ENCODE results near the gene RALGAPA2. TPM values are rescaled to one million over a fixed set of nuclear protein-coding genes. Genes with fewer than 3 reads are reported as not detected.

Gene RALGAPA2
- total RNA-seq, 4 donors from 2014 or later: 18.4 to 27.4 (median 25.2) TPM

DNA sequence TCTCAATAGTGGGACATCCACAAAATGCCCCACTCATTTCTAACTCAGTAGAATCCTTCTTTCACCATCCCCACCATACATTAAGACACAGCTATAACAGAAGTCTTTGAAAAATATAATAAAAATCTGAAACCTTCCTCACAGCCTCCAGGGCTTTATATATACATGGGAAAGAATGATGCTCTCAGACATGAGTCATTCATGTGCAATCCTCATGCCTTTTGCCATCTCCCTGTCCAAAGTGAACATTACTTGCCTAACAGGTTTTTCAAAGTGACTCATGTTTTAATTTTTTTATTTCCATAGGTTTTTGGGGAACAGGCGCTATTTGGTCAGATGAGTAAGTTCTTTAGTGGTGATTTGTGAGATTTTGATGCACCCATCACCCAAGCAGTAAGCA, 162.7 kb downstream of the RALGAPA2 start:
- Histone ChIP-seq H3K36me3 (peaks cover 0 to 48% of the 10 kb centered on the region in 2 donors), H3K27me3 (no peaks in the 10 kb centered on the region), H3K9me3 (no peaks in the 10 kb centered on the region), H3K4me3 (no peak overlapping the region), H3K27ac (no peak overlapping the region), H3K4me1 (no peaks in the 10 kb centered on the region)
- no peak for ATAC-seq
- no peak for TF ChIP-seq POLR2A (IDR thresholded peaks at IDR 0.05)
- no peak for TF ChIP-seq POLR2AphosphoS5 (IDR thresholded peaks at IDR 0.05)
- TF ChIP-seq EP300 (IDR thresholded peaks at IDR 0.05): no peak
- TF ChIP-seq, protein P1, sequence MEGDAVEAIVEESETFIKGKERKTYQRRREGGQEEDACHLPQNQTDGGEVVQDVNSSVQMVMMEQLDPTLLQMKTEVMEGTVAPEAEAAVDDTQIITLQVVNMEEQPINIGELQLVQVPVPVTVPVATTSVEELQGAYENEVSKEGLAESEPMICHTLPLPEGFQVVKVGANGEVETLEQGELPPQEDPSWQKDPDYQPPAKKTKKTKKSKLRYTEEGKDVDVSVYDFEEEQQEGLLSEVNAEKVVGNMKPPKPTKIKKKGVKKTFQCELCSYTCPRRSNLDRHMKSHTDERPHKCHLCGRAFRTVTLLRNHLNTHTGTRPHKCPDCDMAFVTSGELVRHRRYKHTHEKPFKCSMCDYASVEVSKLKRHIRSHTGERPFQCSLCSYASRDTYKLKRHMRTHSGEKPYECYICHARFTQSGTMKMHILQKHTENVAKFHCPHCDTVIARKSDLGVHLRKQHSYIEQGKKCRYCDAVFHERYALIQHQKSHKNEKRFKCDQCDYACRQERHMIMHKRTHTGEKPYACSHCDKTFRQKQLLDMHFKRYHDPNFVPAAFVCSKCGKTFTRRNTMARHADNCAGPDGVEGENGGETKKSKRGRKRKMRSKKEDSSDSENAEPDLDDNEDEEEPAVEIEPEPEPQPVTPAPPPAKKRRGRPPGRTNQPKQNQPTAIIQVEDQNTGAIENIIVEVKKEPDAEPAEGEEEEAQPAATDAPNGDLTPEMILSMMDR (IDR thresholded peaks at IDR 0.05): no peak
- 92% methylated on average over 1 of the region's 1 CpG; no CpG with 5 or more reads in 1 of the 2 donors for WGBS, 2 donors (ENCODE audit: low coverage in 1 of 2)

DNA sequence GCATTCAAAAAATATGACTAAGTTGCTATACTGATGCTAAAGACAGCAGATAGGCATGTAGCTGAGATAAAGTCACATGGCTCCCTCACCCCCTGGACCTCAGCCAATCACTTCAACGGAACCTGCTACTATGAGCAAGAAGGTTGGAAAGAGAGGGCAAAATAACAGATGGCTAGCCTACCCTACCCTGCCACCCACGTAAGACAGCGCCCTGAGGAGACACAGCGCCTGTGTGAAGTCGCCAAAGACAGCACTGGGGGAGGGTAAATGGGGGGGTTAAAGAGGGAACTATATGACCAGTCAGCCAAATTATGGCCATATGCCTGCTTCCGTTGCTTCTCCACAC, 163.2 kb downstream of the RALGAPA2 start:
- H3K27me3 ChIP-seq: no peaks in the 10 kb centered on the region
- no peaks in the 10 kb centered on the region for H3K4me1 ChIP-seq
- ATAC-seq: no peak
- no peak overlapping the region for H3K27ac ChIP-seq
- H3K36me3 ChIP-seq: peaks cover 0 to 51% of the 10 kb centered on the region in 2 donors
- no peak overlapping the region for H3K4me3 ChIP-seq
- TF ChIP-seq EP300 (IDR thresholded peaks at IDR 0.05) (no peak), POLR2A (IDR thresholded peaks at IDR 0.05) (no peak), POLR2AphosphoS5 (IDR thresholded peaks at IDR 0.05) (no peak)
- TF ChIP-seq, protein P1 (IDR thresholded peaks at IDR 0.05): no peak
- H3K9me3 ChIP-seq: no peaks in the 10 kb centered on the region
- 74 to 88% methylated on average over 4 to 5 of the region's 6 CpGs for WGBS, 2 donors (ENCODE audit: low coverage in 1 of 2)

DNA sequence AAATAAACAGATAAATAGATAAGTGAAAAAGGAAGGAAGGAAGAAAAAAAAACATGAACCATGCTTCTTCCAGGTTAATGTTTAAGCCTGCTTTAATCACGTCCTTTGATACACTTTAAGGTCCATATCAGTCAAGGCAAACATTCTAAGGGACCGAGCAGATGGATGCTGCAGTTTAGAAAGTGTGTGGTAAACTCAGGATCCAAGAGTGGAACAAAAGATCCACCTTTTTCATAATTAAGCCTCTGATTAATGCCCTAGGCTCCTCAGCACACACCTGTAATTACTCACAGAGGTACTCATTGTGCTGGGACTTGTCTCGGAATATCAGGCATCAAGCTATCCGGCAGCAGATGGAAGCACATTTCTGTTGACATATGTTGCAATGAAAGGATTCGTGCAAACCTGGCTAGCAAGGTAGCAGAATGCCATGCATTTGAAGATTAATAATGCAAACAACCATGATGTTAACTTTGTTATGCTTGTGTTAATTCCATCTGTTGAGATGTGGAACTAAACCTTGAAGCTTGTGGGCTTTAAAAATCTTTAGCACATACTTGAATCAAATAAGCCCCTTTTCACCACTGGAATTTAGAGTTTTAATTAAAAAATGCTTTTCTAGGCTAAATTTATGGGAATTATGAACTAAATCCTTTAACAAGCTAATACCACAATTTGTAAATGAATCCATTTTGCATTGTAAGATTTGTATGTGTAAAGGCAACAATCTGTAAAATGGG, 163.7 kb downstream of the RALGAPA2 start:
- ATAC-seq: no peak
- no peak for TF ChIP-seq POLR2AphosphoS5 (IDR thresholded peaks at IDR 0.05)
- no peak for TF ChIP-seq POLR2A (IDR thresholded peaks at IDR 0.05)
- no peak for TF ChIP-seq EP300 (IDR thresholded peaks at IDR 0.05)
- WGBS, 2 donors (ENCODE audit: low coverage in 1 of 2): 85 to 92% methylated on average over 5 of the region's 5 CpGs
- Histone ChIP-seq H3K36me3 (peaks cover 0 to 54% of the 10 kb centered on the region in 2 donors), H3K4me3 (no peak overlapping the region), H3K27ac (no peak overlapping the region), H3K4me1 (no peaks in the 10 kb centered on the region), H3K9me3 (no peaks in the 10 kb centered on the region), H3K27me3 (no peaks in the 10 kb centered on the region)

DNA sequence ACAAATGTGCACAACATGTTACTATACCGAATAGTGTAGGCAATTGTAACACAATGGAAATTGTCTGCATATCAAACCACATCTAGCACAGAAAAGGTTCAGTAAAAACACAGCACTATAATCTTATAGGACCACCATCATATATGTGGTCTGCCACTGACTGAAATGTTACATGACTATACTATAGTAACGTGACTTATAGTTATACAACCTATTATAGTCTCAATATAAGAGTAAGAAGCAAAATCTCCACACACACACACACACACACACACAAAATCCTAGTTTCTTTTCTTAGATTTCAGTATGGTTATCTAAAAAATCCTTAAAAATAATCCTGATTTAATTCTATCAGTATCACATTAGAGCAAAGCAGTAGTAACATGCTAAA, 164.6 kb downstream of the RALGAPA2 start:
- TF ChIP-seq POLR2AphosphoS5 (IDR thresholded peaks at IDR 0.05): no peak
- no peak for TF ChIP-seq EP300 (IDR thresholded peaks at IDR 0.05)
- TF ChIP-seq, protein P1 (IDR thresholded peaks at IDR 0.05): no peak
- no peak for TF ChIP-seq POLR2A (IDR thresholded peaks at IDR 0.05)
- Histone ChIP-seq H3K4me1 (no peaks in the 10 kb centered on the region), H3K9me3 (no peaks in the 10 kb centered on the region), H3K27me3 (no peaks in the 10 kb centered on the region), H3K4me3 (no peak overlapping the region), H3K27ac (no peak overlapping the region), H3K36me3 (peaks cover 0 to 46% of the 10 kb centered on the region in 2 donors)
- no peak for ATAC-seq
- 78 to 100% methylated on average over 2 of the region's 2 CpGs for WGBS, 2 donors (ENCODE audit: low coverage in 1 of 2)

DNA sequence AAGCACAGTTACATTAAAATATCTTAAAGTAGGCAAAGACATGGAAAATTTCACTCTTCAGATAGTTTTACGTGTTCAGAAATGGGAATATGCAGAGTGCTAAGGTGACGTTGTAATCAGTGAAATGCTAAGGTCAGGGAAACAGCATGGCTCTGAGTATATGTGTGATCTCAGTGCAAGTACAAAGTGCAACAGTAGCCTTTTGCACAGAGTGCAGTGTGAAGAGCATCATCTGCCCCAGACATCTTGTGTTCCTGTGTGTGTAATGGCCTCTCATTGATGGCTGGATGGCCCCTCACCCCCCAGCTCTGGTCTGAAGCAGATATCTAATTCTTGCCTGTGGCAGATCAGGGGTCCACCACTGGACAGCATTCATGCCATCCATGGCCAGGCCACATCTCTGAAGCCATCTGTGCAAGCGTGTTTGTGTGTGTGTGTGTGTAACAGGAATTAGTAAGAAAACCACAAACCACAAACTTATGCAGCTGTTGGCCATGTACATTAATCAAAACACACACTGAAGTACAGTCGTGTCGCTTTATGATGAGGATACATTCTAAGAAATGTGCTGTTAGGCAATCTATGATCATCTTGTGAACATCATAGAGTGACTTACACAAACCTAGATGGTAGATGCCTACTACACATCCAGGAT, 165.1 kb downstream of the RALGAPA2 start:
- no peaks in the 10 kb centered on the region for H3K4me1 ChIP-seq
- no peaks in the 10 kb centered on the region for H3K27me3 ChIP-seq
- TF ChIP-seq POLR2A (IDR thresholded peaks at IDR 0.05) (no peak), EP300 (IDR thresholded peaks at IDR 0.05) (no peak), POLR2AphosphoS5 (IDR thresholded peaks at IDR 0.05) (no peak)
- TF ChIP-seq, protein P1 (IDR thresholded peaks at IDR 0.05): no peak
- H3K9me3 ChIP-seq: no peaks in the 10 kb centered on the region
- peaks cover 0 to 44% of the 10 kb centered on the region in 2 donors for H3K36me3 ChIP-seq
- no peak overlapping the region for H3K4me3 ChIP-seq
- no peak overlapping the region for H3K27ac ChIP-seq
- 77 to 100% methylated on average over 4 of the region's 5 CpGs for WGBS, 2 donors (ENCODE audit: low coverage in 1 of 2)
- no peak for ATAC-seq
